Naive B cell (primary cell): Measurements from ENCODE around the gene U2AF1L4. TPM values are rescaled to one million over a fixed set of nuclear protein-coding genes. Genes with fewer than 3 reads are reported as not detected.

Experiments
- ATAC-seq, 2 donors: fragments of 150-1000 bp; cut with Tn5 transposase; 2 replicates each; pipeline ENCODE4 v1.10.0; 2021; ENCODE audit warnings: low read depth in 2 of 2, mild to moderate bottlenecking in 2 of 2, moderate library complexity in 2 of 2
- DNase-seq: peaks from one replicate; pipeline ENCODE4 v3.0.0; 2022
- H3K27ac Mint-ChIP-seq, 6 donors: one replicate each; pipeline ENCODE4 v1.8.0; 2020 to 2022; ENCODE audit warnings: mild to moderate bottlenecking in 6 of 6, mixed read lengths in 6 of 6, moderate library complexity in 5 of 6, inconsistent platforms in 2 of 6
- H3K27me3 Mint-ChIP-seq, 3 donors: one replicate each; pipeline ENCODE4 v1.8.0; 2021 to 2022; ENCODE audit warnings: mixed read lengths in 3 of 3, mild to moderate bottlenecking in 1 of 3
- H3K36me3 Mint-ChIP-seq, 2 donors: one replicate each; pipeline ENCODE4 v1.8.0; 2020 to 2022; ENCODE audit warnings: mixed read lengths in 2 of 2, inconsistent platforms in 1 of 2, mild to moderate bottlenecking in 1 of 2
- H3K4me1 Mint-ChIP-seq, 3 donors: one replicate each; pipeline ENCODE4 v1.8.0; 2020 to 2022; ENCODE audit warnings: mixed read lengths in 3 of 3, inconsistent platforms in 1 of 3, mild to moderate bottlenecking in 1 of 3, moderate library complexity in 1 of 3
- H3K4me3 Mint-ChIP-seq, 8 donors: one replicate each; pipeline ENCODE4 v1.8.0; 2020 to 2022; ENCODE audit warnings: mild to moderate bottlenecking in 8 of 8, mixed read lengths in 8 of 8, moderate library complexity in 8 of 8, inconsistent platforms in 2 of 8
- H3K9me3 Mint-ChIP-seq, 7 donors: one replicate each; pipeline ENCODE4 v1.8.0; 2020 to 2022; ENCODE audit warnings: mixed read lengths in 7 of 7, mild to moderate bottlenecking in 5 of 7, inconsistent platforms in 2 of 7, moderate library complexity in 1 of 7
- polyA plus RNA-seq, 6 donors: library from polyadenylated mRNA; unstranded; fragments of 300-500 nt; fragmentation: Illumina TruSeq; gene quantifications; one replicate each; pipeline ENCODE4 v1.2.3, GENCODE V29; 2021; ENCODE audit warnings: low read depth in 6 of 6

U2AF1L4 gene
- polyA plus RNA-seq, 6 donors from 2014 or later: 26.1 to 41.0 (median 32.5) TPM

GRCh38 chr19:35786299-35787160 lies 41.3 kb upstream of the U2AF1L4 start:
- Mint-ChIP-seq H3K4me3 (no peak overlapping the region), H3K36me3 (no peaks in the 10 kb centered on the region), H3K4me1 (peaks cover 0 to 10% (median 8%) of the 10 kb centered on the region in 3 donors), H3K9me3 (no peaks in the 10 kb centered on the region), H3K27ac (peak overlapping the region in 3 of 6 donors; percentile 54 to 82 (median 62)), H3K27me3 (no peaks in the 10 kb centered on the region)
- ATAC-seq: no peak
- no peak for DNase-seq

DNA sequence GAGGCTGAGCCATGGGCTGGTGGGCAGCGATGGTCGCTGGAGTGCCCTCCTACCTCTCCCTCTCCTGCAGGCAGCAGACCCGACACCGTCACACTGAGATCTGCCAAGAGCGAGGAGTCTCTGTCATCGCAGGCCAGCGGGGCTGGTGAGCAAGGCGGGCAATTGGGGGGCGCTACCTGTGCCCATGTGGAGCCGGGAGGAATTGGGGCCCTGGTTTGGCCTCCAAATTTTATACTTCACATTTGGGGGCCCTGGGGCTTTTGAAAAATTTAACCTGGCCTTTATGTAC lies 40.1 kb upstream of the U2AF1L4 start:
- no peak for DNase-seq
- no peak overlapping the region for H3K4me3 Mint-ChIP-seq
- no peaks in the 10 kb centered on the region for H3K9me3 Mint-ChIP-seq
- H3K27me3 Mint-ChIP-seq: no peaks in the 10 kb centered on the region
- no peak overlapping the region for H3K27ac Mint-ChIP-seq
- ATAC-seq: no peak
- peaks cover 0 to 10% (median 8%) of the 10 kb centered on the region in 3 donors for H3K4me1 Mint-ChIP-seq
- H3K36me3 Mint-ChIP-seq: no peaks in the 10 kb centered on the region

DNA sequence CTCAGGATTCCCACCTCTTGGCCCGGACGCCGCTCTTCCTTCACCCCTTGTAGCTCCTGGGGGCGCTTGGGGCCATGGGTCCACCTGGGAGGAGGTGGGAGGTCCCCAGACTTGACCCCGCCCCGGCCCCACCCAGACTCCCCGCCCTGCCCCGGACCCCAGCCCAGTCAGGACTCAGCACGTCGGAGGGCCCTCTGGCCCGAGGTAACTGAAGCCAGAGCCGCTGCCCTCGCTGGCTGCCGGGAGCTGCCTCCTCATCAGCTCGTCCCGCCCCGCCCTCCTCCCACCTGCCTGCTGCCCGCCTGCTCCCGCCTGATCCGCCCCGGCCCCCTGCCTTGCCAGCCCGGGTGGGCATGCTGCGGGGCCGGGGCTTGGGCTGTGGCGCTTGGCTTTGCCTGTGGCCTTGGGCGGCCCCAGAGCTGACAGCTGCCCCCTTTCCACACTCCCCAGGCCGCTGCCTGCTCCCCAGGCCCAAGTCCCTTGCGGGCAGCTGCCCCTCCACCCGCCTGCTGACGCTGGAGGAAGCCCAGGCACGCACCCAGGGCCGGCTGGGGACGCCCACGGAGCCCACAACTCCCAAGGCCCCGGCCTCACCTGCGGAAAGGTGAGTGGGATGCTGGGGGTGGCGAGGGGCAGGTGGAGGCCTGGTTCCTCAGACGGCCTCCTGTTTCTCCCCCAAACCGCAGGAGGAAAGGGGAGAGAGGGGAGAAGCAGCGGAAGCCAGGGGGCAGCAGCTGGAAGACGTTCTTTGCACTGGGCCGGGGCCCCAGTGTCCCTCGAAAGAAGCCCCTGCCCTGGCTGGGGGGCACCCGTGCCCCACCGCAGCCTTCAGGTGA lies 39.5 kb upstream of the U2AF1L4 start:
- no peaks in the 10 kb centered on the region for H3K27me3 Mint-ChIP-seq
- H3K27ac Mint-ChIP-seq: no peak overlapping the region
- no peaks in the 10 kb centered on the region for H3K9me3 Mint-ChIP-seq
- H3K4me3 Mint-ChIP-seq: no peak overlapping the region
- ATAC-seq (no peak), DNase-seq (no peak)
- H3K4me1 Mint-ChIP-seq: peaks cover 0 to 10% (median 8%) of the 10 kb centered on the region in 3 donors
- no peaks in the 10 kb centered on the region for H3K36me3 Mint-ChIP-seq

GRCh38 chr19:35783469-35784434 lies 38.5 kb upstream of the U2AF1L4 start:
- Mint-ChIP-seq H3K4me3 (no peak overlapping the region), H3K36me3 (no peaks in the 10 kb centered on the region), H3K9me3 (no peaks in the 10 kb centered on the region), H3K27me3 (no peaks in the 10 kb centered on the region), H3K4me1 (peaks cover 0 to 10% (median 8%) of the 10 kb centered on the region in 3 donors), H3K27ac (peak overlapping the region in 1 of 6 donors; percentile 20)
- ATAC-seq (no peak), DNase-seq (no peak)

GRCh38 chr19:35782589-35782988 lies 37.4 kb upstream of the U2AF1L4 start:
- Mint-ChIP-seq H3K27me3 (no peaks in the 10 kb centered on the region), H3K4me1 (peaks cover 0 to 10% (median 8%) of the 10 kb centered on the region in 3 donors), H3K9me3 (no peaks in the 10 kb centered on the region), H3K36me3 (no peaks in the 10 kb centered on the region), H3K27ac (peak overlapping the region in 2 of 6 donors; percentile 18 to 63), H3K4me3 (no peak overlapping the region)
- no peak for DNase-seq
- no peak for ATAC-seq

GRCh38 chr19:35781650-35782049 lies 36.4 kb upstream of the U2AF1L4 start:
- Mint-ChIP-seq H3K9me3 (no peaks in the 10 kb centered on the region), H3K4me1 (peaks cover 2 to 10% (median 10%) of the 10 kb centered on the region in 3 donors), H3K27ac (peak overlapping the region in 1 of 6 donors; percentile 1), H3K36me3 (no peaks in the 10 kb centered on the region), H3K4me3 (peak overlapping the region in 1 of 8 donors; percentile 56), H3K27me3 (no peaks in the 10 kb centered on the region)
- ATAC-seq (no peak), DNase-seq (no peak)

GRCh38 chr19:35780717-35781116 lies 35.5 kb upstream of the U2AF1L4 start:
- ATAC-seq (no peak), DNase-seq (no peak)
- Mint-ChIP-seq H3K27ac (no peak overlapping the region), H3K4me1 (peaks cover 9 to 17% (median 10%) of the 10 kb centered on the region in 3 donors), H3K4me3 (no peak overlapping the region), H3K27me3 (no peaks in the 10 kb centered on the region), H3K36me3 (no peaks in the 10 kb centered on the region), H3K9me3 (peaks cover 0 to 1% (median 0%) of the 10 kb centered on the region in 7 donors)

DNA sequence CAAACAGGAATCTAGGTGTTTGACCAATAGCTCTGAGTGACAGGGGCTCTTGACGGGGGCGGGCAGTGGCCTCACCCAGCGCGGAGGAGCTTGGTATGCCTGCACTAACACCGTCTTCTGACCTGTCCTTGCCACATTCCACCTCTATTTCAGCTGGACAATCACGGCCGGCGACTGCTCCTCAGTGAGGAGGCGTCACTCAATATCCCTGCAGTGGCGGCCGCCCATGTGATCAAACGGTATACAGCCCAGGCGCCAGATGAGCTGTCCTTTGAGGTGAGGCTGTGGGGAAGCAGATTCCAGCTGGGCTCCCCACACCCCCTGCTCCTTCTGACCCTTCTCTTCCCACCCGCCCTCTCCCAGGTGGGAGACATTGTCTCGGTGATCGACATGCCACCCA lies 34.8 kb upstream of the U2AF1L4 start:
- Mint-ChIP-seq H3K36me3 (no peaks in the 10 kb centered on the region), H3K27ac (no peak overlapping the region), H3K27me3 (no peaks in the 10 kb centered on the region), H3K4me1 (peaks cover 10 to 17% (median 13%) of the 10 kb centered on the region in 3 donors), H3K4me3 (no peak overlapping the region), H3K9me3 (peaks cover 0 to 1% (median 0%) of the 10 kb centered on the region in 7 donors)
- DNase-seq (no peak), ATAC-seq (no peak)

GRCh38 chr19:35779033-35779432 lies 33.8 kb upstream of the U2AF1L4 start:
- H3K27ac Mint-ChIP-seq: no peak overlapping the region
- ATAC-seq (no peak), DNase-seq (no peak)
- H3K4me1 Mint-ChIP-seq: peaks cover 18 to 23% (median 21%) of the 10 kb centered on the region in 3 donors
- H3K36me3 Mint-ChIP-seq: no peaks in the 10 kb centered on the region
- no peaks in the 10 kb centered on the region for H3K27me3 Mint-ChIP-seq
- peaks cover 0 to 1% (median 0%) of the 10 kb centered on the region in 7 donors for H3K9me3 Mint-ChIP-seq
- H3K4me3 Mint-ChIP-seq: peak overlapping the region in 1 of 8 donors; percentile 29

DNA sequence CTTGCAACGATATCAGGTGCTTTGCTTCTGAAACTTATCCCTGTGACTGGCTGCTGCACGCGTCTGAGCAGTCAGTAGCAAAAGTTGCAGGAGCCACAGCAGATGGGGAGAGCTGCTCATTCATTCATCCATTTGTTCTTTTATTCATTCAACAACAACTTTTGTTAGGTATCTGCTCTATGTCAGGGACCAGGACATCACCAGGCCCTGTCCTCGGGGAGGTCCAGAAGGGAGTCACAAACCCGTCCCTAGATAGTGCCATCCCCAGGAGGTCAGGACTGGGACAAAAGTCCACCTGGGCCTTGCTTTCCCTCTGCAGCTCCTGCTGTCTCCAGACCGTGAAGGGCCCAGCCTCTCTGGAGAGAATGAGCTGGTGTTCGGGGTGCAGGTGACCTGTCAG lies 32.7 kb upstream of the U2AF1L4 start:
- ATAC-seq (no peak), DNase-seq (no peak)
- Mint-ChIP-seq H3K4me3 (peak overlapping the region in 4 of 8 donors; percentile 19 to 63 (median 20)), H3K4me1 (peaks cover 12 to 18% (median 17%) of the 10 kb centered on the region in 3 donors), H3K9me3 (peaks cover 0 to 1% (median 0%) of the 10 kb centered on the region in 7 donors), H3K36me3 (no peaks in the 10 kb centered on the region), H3K27me3 (no peaks in the 10 kb centered on the region), H3K27ac (peak overlapping the region in 1 of 6 donors; percentile 7)

DNA sequence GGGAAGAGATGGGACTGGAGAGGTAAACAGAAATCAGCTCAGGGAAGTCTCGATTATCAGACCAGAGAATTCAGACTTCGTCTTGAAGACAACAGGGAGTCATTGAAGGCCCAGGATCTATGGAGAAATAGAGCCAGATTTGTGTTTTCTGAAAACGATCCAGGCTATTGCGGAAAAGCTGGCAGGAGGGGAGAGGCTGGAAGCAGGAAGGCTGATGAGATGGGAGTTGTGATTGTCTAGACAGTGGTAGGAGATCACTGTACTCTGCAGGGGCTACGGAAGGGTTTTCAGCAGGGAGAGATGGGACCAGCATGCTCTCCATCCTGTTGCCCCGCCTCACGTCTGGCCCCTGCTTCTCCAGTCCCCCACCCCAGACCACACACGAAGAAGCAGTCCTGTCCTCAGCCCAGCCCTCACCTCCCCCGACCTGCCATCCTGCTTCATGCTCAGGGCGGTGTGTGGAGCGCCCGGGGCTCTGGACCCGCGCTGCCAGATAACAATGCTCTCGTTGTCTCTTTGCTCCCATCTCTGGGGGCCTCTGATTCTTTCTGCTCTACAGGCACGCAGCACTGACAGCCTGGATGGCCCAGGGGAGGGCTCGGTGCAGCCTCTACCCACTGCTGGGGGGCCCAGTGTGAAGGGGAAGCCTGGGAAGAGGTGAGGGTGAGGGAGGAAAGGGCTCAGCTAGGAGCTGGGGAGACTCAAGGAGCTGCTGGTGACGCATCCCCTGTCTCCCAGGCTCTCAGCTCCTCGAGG lies 32.0 kb upstream of the U2AF1L4 start:
- H3K9me3 Mint-ChIP-seq: peaks cover 0 to 1% (median 0%) of the 10 kb centered on the region in 7 donors
- no peak for ATAC-seq
- peak overlapping the region in 6 of 8 donors; percentile 20 to 89 (median 63) for H3K4me3 Mint-ChIP-seq
- H3K36me3 Mint-ChIP-seq: no peaks in the 10 kb centered on the region
- H3K27me3 Mint-ChIP-seq: no peaks in the 10 kb centered on the region
- H3K27ac Mint-ChIP-seq: peak overlapping the region in 2 of 6 donors; percentile 21 to 44
- DNase-seq: no peak
- peaks cover 12 to 18% (median 15%) of the 10 kb centered on the region in 3 donors for H3K4me1 Mint-ChIP-seq

DNA sequence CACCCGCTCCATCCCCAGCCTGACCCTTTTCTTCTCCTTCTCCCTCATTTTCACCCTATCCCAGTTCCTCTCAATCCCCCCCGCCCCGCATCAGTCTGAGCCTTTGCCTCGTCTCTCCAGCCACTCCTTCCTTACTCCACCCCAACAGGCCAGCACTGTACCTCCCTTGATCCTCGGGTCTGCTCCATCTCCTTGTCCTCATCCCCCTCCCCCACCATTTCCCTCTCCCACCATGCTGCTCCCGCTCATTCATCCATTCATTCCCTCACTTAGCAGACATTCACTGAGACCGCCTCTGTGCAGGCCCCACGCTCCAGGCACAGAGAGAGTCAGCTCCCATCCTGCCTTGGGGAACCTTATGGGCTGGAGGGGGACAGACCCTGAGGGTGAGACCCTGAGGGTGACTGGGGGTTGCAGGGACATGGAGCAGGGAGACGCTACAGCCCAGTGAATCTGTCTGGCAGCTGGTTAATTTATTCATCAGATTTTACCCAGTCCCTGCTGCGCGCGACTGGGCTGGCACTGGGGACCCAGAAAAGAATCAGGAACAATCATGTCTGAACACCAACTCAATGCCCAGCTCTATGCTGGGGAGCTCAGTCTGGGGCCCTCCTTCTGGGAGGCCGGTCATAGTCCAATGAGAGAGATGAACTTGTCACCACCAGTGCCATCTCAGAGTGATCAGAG lies 31.0 kb upstream of the U2AF1L4 start:
- Mint-ChIP-seq H3K36me3 (no peaks in the 10 kb centered on the region), H3K9me3 (peaks cover 0 to 1% (median 0%) of the 10 kb centered on the region in 7 donors), H3K27ac (peak overlapping the region in 1 of 6 donors; percentile 81), H3K4me1 (peaks cover 12 to 18% (median 15%) of the 10 kb centered on the region in 3 donors), H3K4me3 (peak overlapping the region; percentile 63 to 89 (median 83)), H3K27me3 (no peaks in the 10 kb centered on the region)
- no peak for DNase-seq
- no peak for ATAC-seq
